Gastroesophageal sphincter (tissue), 4 donors: ENCODE data around the gene CTSK. TPM values are rescaled to one million over a fixed set of nuclear protein-coding genes. Genes with fewer than 3 reads are reported as not detected.

Experiments
- ATAC-seq: fragments of 150-250 bp; one replicate; pipeline ENCODE4 v1.9.1; 2016; ENCODE audit warnings: mild to moderate bottlenecking, moderate library complexity
- H3K27ac ChIP-seq, 4 donors: fragments of 200-600 bp; sonication (generic) in 3 of 4; 1 replicate in 3 of 4; 2 replicates in 1 of 4; pipeline ENCODE4 v1.5.1; 2016 to 2019
- H3K27me3 ChIP-seq: fragments of 200-600 bp; sonication (generic); one replicate; pipeline ENCODE4 v1.5.1; 2019
- H3K36me3 ChIP-seq, 2 donors: fragments of 200-600 bp; sonication (generic); one replicate each; pipeline ENCODE4 v1.5.1; 2019; ENCODE audit warnings: control low read depth in 1 of 2
- H3K4me1 ChIP-seq, 3 donors: fragments of 200-600 bp; sonication (generic); 1 replicate in 2 of 3; 2 replicates in 1 of 3; pipeline ENCODE4 v1.5.1; 2016 to 2019; ENCODE audit warnings: control low read depth in 2 of 3
- H3K4me3 ChIP-seq, 2 donors: fragments of 200-600 bp; sonication (generic); one replicate each; pipeline ENCODE4 v1.5.1; 2019; ENCODE audit warnings: mild to moderate bottlenecking in 1 of 2, moderate library complexity in 1 of 2
- H3K9me3 ChIP-seq, 3 donors: fragments of 200-600 bp; sonication (generic); one replicate each; pipeline ENCODE4 v1.5.1; 2017 to 2019; ENCODE audit warnings: control low read depth in 2 of 3
- CTCF ChIP-seq, 4 experiments: fragments of 200-600 bp in 2 of 4; fragments of 450-650 bp in 2 of 4; sonication (generic) in 1 of 4; IDR thresholded peaks; one replicate each; pipeline ENCODE4 v1.5.1; 2017 to 2019; ENCODE audit warnings: antibody characterized with exemption in 4 of 4, mild to moderate bottlenecking in 2 of 4, moderate library complexity in 2 of 4
- EP300 ChIP-seq: sonication (generic); formaldehyde crosslinking; IDR thresholded peaks from one replicate; pipeline ENCODE4 v1.6.1; 2017; ENCODE audit warnings: antibody characterized with exemption, mild to moderate bottlenecking
- POLR2A ChIP-seq, 2 donors: fragments of 450-650 bp; IDR thresholded peaks; one replicate each; pipeline ENCODE4 v1.6.1; 2017; ENCODE audit warnings: antibody characterized with exemption in 2 of 2, mild to moderate bottlenecking in 2 of 2, moderate library complexity in 1 of 2
- POLR2AphosphoS5 ChIP-seq: sonication (generic); formaldehyde crosslinking; IDR thresholded peaks from one replicate; pipeline ENCODE4 v1.6.1; 2017; ENCODE audit warnings: antibody characterized with exemption
- WGBS, 2 donors: methylation state at CpG; one replicate each; pipeline ENCODE4 v1.1.5; 2018; ENCODE audit warnings: low coverage in 1 of 2; 5-methylcytosine and 5-hydroxymethylcytosine counted together
- total RNA-seq, 4 donors: library from RNA; depleted of rRNA; stranded (reverse); fragments of >200 nt; gene quantifications; one replicate each; pipeline ENCODE4 v1.1.0, GENCODE V29; 2016

Gene CTSK
- total RNA-seq, 4 donors from 2014 or later, result 29.1 to 69.1 (median 50.4) TPM

DNA sequence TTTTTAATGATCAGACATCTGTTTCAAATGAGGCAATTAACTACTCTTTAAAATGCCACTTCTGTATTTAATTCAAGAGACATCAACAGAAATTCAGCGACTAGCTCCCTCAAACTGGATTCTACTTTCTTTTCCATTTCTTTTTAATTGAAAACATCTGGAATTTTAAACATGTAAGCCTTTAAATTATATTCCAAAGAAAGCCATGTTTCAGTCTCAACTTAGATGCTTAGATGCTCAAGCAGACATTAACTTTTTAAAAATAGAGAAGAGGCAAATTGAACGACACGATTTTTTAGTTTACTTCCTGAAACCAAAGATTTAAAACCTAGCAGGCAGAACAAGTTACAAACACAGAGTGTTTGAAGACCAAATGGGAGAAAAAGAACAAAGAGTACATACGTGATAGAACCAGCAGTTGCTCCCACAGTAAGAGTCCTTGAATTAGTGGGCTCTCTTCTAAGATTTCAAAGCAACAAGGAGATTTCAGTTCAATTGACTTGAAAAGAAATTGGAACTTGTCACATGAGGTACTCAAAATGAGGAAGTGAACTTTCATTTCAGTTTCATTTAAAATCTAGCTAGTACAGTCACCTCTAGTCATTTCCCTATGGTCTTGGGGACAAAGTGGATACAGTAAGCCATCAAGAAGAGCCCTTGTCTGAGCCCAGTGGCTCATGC lies 42.6 kb downstream of the CTSK start, which contains the start of gene CTSS:
CTSS (minus strand) TSS at position 483 of the 681 bp plus-strand sequence. CDS start 1,015 bp downstream, outside the sequence.
- H3K4me1 ChIP-seq, result no peaks in the 10 kb centered on the region
- peak within 1 kb of the TSS in 3 of 4 donors; percentile 6 to 55 (median 12) for H3K27ac ChIP-seq
- TF ChIP-seq POLR2A (IDR thresholded peaks at IDR 0.05) (no peak), POLR2AphosphoS5 (no peak)
- no peak for ATAC-seq
- H3K27me3 ChIP-seq, result no peaks in the 10 kb centered on the region
- no peaks in the 10 kb centered on the region for H3K9me3 ChIP-seq
- no peaks in the 10 kb centered on the region for H3K36me3 ChIP-seq
- WGBS, 2 donors, result 9 to 42% methylated on average over 4 of the region's 4 CpGs
- peak within 1 kb of the TSS; percentile 22 to 26 for H3K4me3 ChIP-seq

- ATAC-seq, result peak; percentile 25
- whole genome bisulfite sequencing, 2 donors, result 39 to 44% methylated on average over 2 of the region's 2 CpGs
- peak overlapping the region in 1 of 2 donors; percentile 22 for H3K4me3 ChIP-seq
- TF ChIP-seq POLR2AphosphoS5 (no peak), EP300 (no peak), CTCF (IDR thresholded peaks at IDR 0.05) (no peak), POLR2A (IDR thresholded peaks at IDR 0.05) (no peak)
- H3K9me3 ChIP-seq, result no peaks in the 10 kb centered on the region
- H3K27ac ChIP-seq, result no peak overlapping the region
- no peaks in the 10 kb centered on the region for H3K27me3 ChIP-seq
- H3K36me3 ChIP-seq, result no peaks in the 10 kb centered on the region
- H3K4me1 ChIP-seq, result no peaks in the 10 kb centered on the region
Measured at GRCh38 chr1:150764617-150765101, 43.4 kb downstream of the CTSK start.

DNA sequence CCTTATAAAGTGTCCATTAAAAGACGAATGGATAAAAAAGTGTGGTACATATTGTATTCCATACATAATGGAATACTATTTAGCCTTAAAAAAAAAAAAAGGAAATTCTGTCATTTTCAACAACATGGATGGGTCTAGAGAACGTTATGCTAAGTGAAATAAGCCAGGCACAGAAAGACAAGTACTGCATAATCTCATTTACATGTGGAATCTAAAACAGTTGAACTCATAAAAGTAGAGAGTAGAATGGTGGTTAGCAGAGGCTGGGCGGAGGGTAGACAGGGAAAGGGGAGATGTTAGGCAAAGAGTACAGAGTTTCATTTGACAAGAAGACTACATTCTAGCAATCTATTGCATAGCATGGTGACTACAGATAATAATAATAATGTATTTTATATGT lies 45.0 kb downstream of the CTSK start:
- 72 to 80% methylated on average over 3 of the region's 3 CpGs for WGBS, 2 donors
- Histone ChIP-seq H3K27ac (no peak overlapping the region), H3K36me3 (no peaks in the 10 kb centered on the region), H3K27me3 (no peaks in the 10 kb centered on the region), H3K4me1 (no peaks in the 10 kb centered on the region), H3K4me3 (no peak overlapping the region), H3K9me3 (no peaks in the 10 kb centered on the region)
- TF ChIP-seq CTCF (IDR thresholded peaks at IDR 0.05) (no peak), POLR2AphosphoS5 (no peak), EP300 (no peak), POLR2A (IDR thresholded peaks at IDR 0.05) (no peak)
- ATAC-seq, result no peak

- Histone ChIP-seq H3K27ac (no peak overlapping the region), H3K4me1 (no peaks in the 10 kb centered on the region), H3K4me3 (no peak overlapping the region), H3K9me3 (no peaks in the 10 kb centered on the region), H3K36me3 (no peaks in the 10 kb centered on the region), H3K27me3 (no peaks in the 10 kb centered on the region)
- TF ChIP-seq POLR2A (IDR thresholded peaks at IDR 0.05) (no peak), EP300 (no peak), POLR2AphosphoS5 (no peak), CTCF (IDR thresholded peaks at IDR 0.05) (no peak)
- no peak for ATAC-seq
- WGBS, 2 donors, result 81 to 90% methylated on average over 2 of the region's 2 CpGs
Measured at GRCh38 chr1:150762552-150762951, 45.5 kb downstream of the CTSK start.

DNA sequence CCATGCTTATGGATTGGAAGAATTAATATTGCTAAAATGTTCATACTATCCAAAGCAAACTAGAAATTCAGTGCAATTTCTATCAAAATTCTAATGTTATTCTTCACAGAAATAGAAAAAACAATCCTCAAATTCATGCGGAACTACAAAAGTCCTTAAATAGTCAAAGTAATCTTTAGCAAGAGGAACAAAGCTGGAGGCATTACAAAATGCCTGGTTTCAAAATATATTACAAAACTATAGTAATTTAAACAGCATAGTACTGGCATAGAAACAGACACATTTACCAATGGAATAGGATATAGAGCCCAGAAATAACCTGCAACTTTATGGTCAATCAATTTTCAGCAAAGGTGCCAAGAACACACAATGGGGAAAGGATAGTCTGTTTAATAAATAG lies 46.3 kb downstream of the CTSK start:
- Histone ChIP-seq H3K9me3 (no peaks in the 10 kb centered on the region), H3K4me1 (no peaks in the 10 kb centered on the region), H3K27ac (no peak overlapping the region), H3K4me3 (no peak overlapping the region), H3K27me3 (no peaks in the 10 kb centered on the region), H3K36me3 (no peaks in the 10 kb centered on the region)
- ATAC-seq, result no peak
- TF ChIP-seq EP300 (no peak), POLR2AphosphoS5 (no peak), CTCF (IDR thresholded peaks at IDR 0.05) (no peak), POLR2A (IDR thresholded peaks at IDR 0.05) (no peak)
- 91 to 94% methylated on average over 1 of the region's 1 CpG for WGBS, 2 donors
